Astrocyte of the spinal cord (primary cell): Measurements from ENCODE around the gene EVL.
"Not testable (repeated sequence)": the region's sequence is repeated elsewhere in the genome, so short reads cannot be mapped to it uniquely, and the experiment has no call there.

Experiments
- DNase-seq: peaks from one replicate; pipeline ENCODE4 v3.0.0; 2011; ENCODE audit warnings: low read depth, low spot score
- H3K4me3 ChIP-seq: 2 replicates; pipeline ENCODE4 v1.5.1; 2011; ENCODE audit warnings: low read depth, mild to moderate bottlenecking, low read length, moderate library complexity
- CTCF ChIP-seq: IDR thresholded peaks from 2 replicates; pipeline ENCODE4 v1.5.1; 2012; ENCODE audit warnings: low read depth, mild to moderate bottlenecking, low read length, inconsistent platforms
- in situ Hi-C: cut with HindIII; loops from 2 replicates; pipeline ENCODE4 v1.10.0; 2017; ENCODE audit warnings: low sequenced_read_pairs

The EVL gene

DNA sequence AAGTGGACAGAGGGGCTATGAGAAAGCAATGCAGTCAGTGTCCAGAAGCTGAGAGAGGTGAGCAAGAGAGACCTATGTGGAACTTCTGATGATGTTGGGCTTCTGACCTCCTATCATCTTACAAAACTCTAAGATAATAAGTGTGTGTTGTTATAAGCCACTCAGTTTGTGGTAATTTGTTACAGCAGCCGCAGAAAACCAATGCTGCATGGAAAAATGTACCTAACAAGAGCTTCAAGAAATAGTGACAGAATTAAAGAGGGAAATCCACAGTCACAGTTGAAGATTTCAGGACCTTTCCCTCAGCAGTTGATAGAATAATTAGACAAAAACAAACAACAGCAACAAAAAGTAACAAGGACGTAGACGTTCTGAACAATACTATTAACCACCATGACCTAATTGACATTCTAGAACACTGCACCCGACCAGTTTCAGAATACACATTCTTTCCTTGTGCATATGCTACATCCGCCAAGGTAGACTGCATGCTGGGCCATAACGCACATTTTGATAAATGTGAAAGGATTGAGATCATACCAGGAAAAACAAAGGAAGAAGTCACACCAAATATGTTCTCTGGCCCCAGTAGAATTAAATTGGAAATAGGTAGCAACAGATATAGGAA is 1.8 kb upstream of the EVL start:
- DNase-seq: no peak

GRCh38 chr14:100064335-100065092 is 708 bp upstream of the EVL start:
- H3K4me3 ChIP-seq, DNase-seq, in situ Hi-C loops: not testable (repeated sequence)

More for the DNA sequence above, 1.8 kb upstream of the EVL start:
- in situ Hi-C loops: no loop called here
- no peak overlapping the region for H3K4me3 ChIP-seq
- TF ChIP-seq CTCF: no peak

GRCh38 chr14:100065942-100066574 is 836 bp downstream of the EVL start:
- in situ Hi-C loops: no loop called here
- TF ChIP-seq CTCF: no peak
- DNase-seq: no peak
- no peak overlapping the region for H3K4me3 ChIP-seq

DNA sequence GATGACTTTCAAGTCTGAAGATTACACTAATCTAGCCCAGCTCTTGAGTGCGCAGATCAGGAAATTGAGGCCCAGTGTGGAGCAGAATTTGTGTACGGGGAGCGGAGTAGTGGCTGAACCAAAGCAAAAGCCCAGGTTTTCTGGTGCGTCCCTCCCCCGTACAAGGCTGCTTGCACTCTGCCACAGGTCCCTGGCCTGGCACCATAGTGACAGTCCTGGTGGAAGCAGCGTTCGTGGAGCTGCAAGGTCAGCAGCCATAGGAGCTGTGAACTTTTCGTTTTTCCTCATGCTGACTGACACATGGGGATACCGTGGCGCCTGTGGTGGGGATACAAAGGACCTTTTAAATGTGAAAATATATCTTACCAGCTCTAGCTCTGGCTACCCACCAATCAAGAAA is 1.7 kb downstream of the EVL start:
- TF ChIP-seq CTCF: no peak
- no peak for DNase-seq
- in situ Hi-C loops: no loop called here
- H3K4me3 ChIP-seq: no peak overlapping the region

DNA sequence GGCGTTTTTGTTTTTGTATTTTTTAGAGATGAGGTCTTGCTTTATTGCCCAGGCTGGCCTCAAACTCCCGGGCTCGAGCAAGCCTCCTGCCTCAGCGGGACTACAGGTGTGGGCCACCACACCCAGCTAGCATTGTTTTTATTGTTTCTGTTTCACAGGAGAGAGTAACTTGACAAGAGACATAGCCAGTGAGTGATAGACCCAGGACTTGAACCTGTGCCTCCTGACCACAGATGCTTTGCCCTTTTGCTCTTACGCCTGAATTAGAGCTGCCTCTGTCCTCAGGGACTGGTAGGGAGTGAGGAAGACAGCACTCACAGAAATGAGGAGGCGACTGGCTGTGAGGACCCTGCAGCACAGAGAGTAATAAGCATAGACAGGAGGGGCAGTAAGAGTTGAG is 2.3 kb downstream of the EVL start:
- no peak for DNase-seq
- in situ Hi-C loops: no loop called here
- no peak overlapping the region for H3K4me3 ChIP-seq
- TF ChIP-seq CTCF: no peak

DNA sequence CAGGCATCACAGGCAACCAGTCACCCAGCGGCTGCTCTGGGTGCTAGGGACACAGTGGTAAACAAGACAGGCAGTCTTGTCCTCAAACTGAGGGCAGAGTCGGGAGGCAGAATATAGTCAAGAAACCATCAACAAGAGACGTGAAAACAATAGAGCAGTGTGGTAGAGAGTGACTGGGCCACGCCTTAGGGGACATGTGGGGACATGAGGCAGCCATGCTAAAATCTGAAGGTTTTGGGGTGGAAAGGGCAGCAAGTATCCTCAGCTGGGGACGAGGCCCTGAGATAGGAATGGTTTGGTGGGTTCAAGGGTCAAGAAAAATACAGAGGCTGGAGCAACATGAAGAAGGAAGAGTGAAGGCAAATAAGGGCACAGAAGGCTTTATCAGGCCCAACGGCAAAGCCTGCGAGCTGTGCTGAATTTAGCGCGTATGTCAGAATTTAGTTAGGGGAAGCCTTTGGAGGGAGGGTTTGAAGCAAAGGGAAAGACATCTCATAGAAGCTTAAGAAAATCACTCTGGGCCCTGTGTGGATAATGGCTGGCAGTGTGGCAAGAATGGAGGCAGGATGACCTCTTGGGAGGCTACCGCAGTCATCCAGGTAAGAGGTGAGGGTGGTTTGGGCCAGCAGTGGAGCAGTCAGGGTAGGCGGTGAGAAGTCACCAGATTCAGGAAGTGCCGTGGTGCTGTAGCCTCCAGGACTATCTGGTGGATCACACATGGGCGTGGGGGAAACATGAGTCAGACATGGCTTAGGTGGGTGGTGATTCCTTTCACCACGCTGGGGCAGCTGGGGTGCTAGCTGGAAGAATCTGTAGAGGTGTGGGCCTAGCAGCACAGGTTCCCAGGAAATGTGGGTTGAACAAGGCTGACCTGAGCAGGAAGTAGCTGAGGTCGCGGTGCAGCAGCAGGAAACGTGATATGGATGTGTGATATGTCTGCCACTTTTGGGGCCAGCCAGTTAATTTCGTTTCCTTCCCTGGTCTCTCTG is 3.0 kb downstream of the EVL start:
- H3K4me3 ChIP-seq: no peak overlapping the region
- DNase-seq: no peak
- in situ Hi-C loops: no loop called here
- TF ChIP-seq CTCF: no peak
